ENCODE results near the gene RGR. TPM values are rescaled to one million over a fixed set of nuclear protein-coding genes. Genes with fewer than 3 reads are reported as not detected.

The RGR gene
- total RNA-seq, 1 donor from 2014 or later = not detected

- Mint-ChIP-seq H3K36me3 (ENCODE audit: low read depth, unreplicated experiment) (no peaks in the 10 kb centered on the region), H3K9me3 (ENCODE audit: unreplicated experiment) (no peaks in the 10 kb centered on the region), H3K4me3 (ENCODE audit: unreplicated experiment) (no peak overlapping the region), H3K27me3 (ENCODE audit: unreplicated experiment) (peaks cover 1% of the 10 kb centered on the region), H3K4me1 (ENCODE audit: unreplicated experiment) (peaks cover 35% of the 10 kb centered on the region), H3K27ac (ENCODE audit: unreplicated experiment) (no peak overlapping the region)
- TF ChIP-seq CTCF (IDR thresholded peaks at IDR 0.05; ENCODE audit: unreplicated experiment) = no peak
- DNase-seq (ENCODE audit: low spot score) = no peak
These were observed 48.3 kb downstream of the RGR start for GRCh38 chr10:84293171-84293570.

GRCh38 chr10:84293574-84294016 lies 48.7 kb downstream of the RGR start:
- Mint-ChIP-seq H3K9me3 (ENCODE audit: unreplicated experiment) (no peaks in the 10 kb centered on the region), H3K4me1 (ENCODE audit: unreplicated experiment) (peaks cover 39% of the 10 kb centered on the region), H3K36me3 (ENCODE audit: low read depth, unreplicated experiment) (no peaks in the 10 kb centered on the region), H3K27ac (ENCODE audit: unreplicated experiment) (no peak overlapping the region), H3K27me3 (ENCODE audit: unreplicated experiment) (peaks cover 1% of the 10 kb centered on the region), H3K4me3 (ENCODE audit: unreplicated experiment) (no peak overlapping the region)
- no peak for DNase-seq (ENCODE audit: low spot score)
- TF ChIP-seq CTCF (IDR thresholded peaks at IDR 0.05; ENCODE audit: unreplicated experiment) = no peak

GRCh38 chr10:84294766-84295447 lies 50.1 kb downstream of the RGR start:
- Mint-ChIP-seq H3K27me3 (ENCODE audit: unreplicated experiment) (peaks cover 1% of the 10 kb centered on the region), H3K4me1 (ENCODE audit: unreplicated experiment) (peaks cover 39% of the 10 kb centered on the region), H3K27ac (ENCODE audit: unreplicated experiment) (peak overlapping the region; percentile 82), H3K9me3 (ENCODE audit: unreplicated experiment) (no peaks in the 10 kb centered on the region), H3K4me3 (ENCODE audit: unreplicated experiment) (no peak overlapping the region), H3K36me3 (ENCODE audit: low read depth, unreplicated experiment) (no peaks in the 10 kb centered on the region)
- no peak for DNase-seq (ENCODE audit: low spot score)
- TF ChIP-seq CTCF (IDR thresholded peaks at IDR 0.05; ENCODE audit: unreplicated experiment) = no peak

GRCh38 chr10:84296091-84296981 lies 51.5 kb downstream of the RGR start:
- H3K4me3 Mint-ChIP-seq (ENCODE audit: unreplicated experiment) = no peak overlapping the region
- no peaks in the 10 kb centered on the region for H3K9me3 Mint-ChIP-seq (ENCODE audit: unreplicated experiment)
- no peaks in the 10 kb centered on the region for H3K36me3 Mint-ChIP-seq (ENCODE audit: low read depth, unreplicated experiment)
- peaks cover 39% of the 10 kb centered on the region for H3K4me1 Mint-ChIP-seq (ENCODE audit: unreplicated experiment)
- DNase-seq (ENCODE audit: low spot score) = peak; percentile 49
- no peak for TF ChIP-seq CTCF (IDR thresholded peaks at IDR 0.05; ENCODE audit: unreplicated experiment)
- H3K27ac Mint-ChIP-seq (ENCODE audit: unreplicated experiment) = peak overlapping the region; percentile 98
- H3K27me3 Mint-ChIP-seq (ENCODE audit: unreplicated experiment) = peaks cover 1% of the 10 kb centered on the region

GRCh38 chr10:84298057-84298456 lies 53.2 kb downstream of the RGR start:
- Mint-ChIP-seq H3K4me3 (ENCODE audit: unreplicated experiment) (no peak overlapping the region), H3K27ac (ENCODE audit: unreplicated experiment) (peak overlapping the region; percentile 89), H3K9me3 (ENCODE audit: unreplicated experiment) (no peaks in the 10 kb centered on the region), H3K36me3 (ENCODE audit: low read depth, unreplicated experiment) (no peaks in the 10 kb centered on the region), H3K27me3 (ENCODE audit: unreplicated experiment) (peaks cover 1% of the 10 kb centered on the region), H3K4me1 (ENCODE audit: unreplicated experiment) (peaks cover 44% of the 10 kb centered on the region)
- no peak for DNase-seq (ENCODE audit: low spot score)
- no peak for TF ChIP-seq CTCF (IDR thresholded peaks at IDR 0.05; ENCODE audit: unreplicated experiment)

All from endothelial cell (in vitro differentiated cells).